IMR-90 (cell line): ENCODE results near the gene CLASRP. TPM values are rescaled to one million over a fixed set of nuclear protein-coding genes. Genes with fewer than 3 reads are reported as not detected.
A peak's percentile ranks its signal among the peaks of the same experiment; 100 is the strongest.

Source experiments
- ATAC-seq: fragments of 200-7000 bp; cut with Tn5 transposase; 2 replicates; pipeline ENCODE4 v1.9.1; 2020; ENCODE audit warnings: low read depth, mild to moderate bottlenecking, moderate library complexity
- BruUV-seq: library from RNA; stranded (reverse); fragments of 400-500 nt; replicated peaks from 2 replicates; lab custom pipeline; 2021; lab: Mats Ljungman, UMichigan
- CTCF ChIA-PET: fragments of 300-600 bp; formaldehyde crosslinking; extraction: SDS; loops from one replicate; lab custom pipeline; 2021; ENCODE audit warnings: antibody characterized with exemption; lab: Yijun Ruan, JAX
- POLR2A ChIA-PET: fragments of 300-600 bp; sonication (Branson Sonifier 250); formaldehyde crosslinking; loops from one replicate; lab custom pipeline; 2022; ENCODE audit warnings: antibody characterized with exemption; ENCODE audit not compliant: unreplicated experiment; lab: Charles Lee
- DNase-seq: peaks from one replicate; pipeline ENCODE4 v3.0.0; 2013
- H2AFZ ChIP-seq: replicated peaks from 2 replicates; pipeline ENCODE3; 2013; ENCODE audit warnings: low read length, mild to moderate bottlenecking; ENCODE audit not compliant: poor library complexity
- H2AK5ac ChIP-seq: 2 replicates; pipeline ENCODE4 v1.6.1; 2013; ENCODE audit warnings: low read depth, low read length, inconsistent platforms
- H2AK9ac ChIP-seq: replicated peaks from 2 replicates; pipeline ENCODE3; 2013; ENCODE audit warnings: mild to moderate bottlenecking, low read depth, low read length, moderate library complexity; ENCODE audit not compliant: poor library complexity
- H2BK120ac ChIP-seq: 2 replicates; pipeline ENCODE4 v1.6.1; 2013; ENCODE audit warnings: low read depth, low read length, inconsistent platforms
- H2BK15ac ChIP-seq: 3 replicates; pipeline ENCODE4 v1.6.1; 2013; ENCODE audit warnings: low read depth, low read length, inconsistent platforms
- H2BK20ac ChIP-seq: 2 replicates; pipeline ENCODE4 v1.6.1; 2013; ENCODE audit warnings: low read depth, mild to moderate bottlenecking, inconsistent platforms, low read length, moderate library complexity
- H2BK5ac ChIP-seq: 2 replicates; pipeline ENCODE4 v1.6.1; 2013; ENCODE audit warnings: mild to moderate bottlenecking, low read depth, low read length, inconsistent platforms; ENCODE audit not compliant: poor library complexity, severe bottlenecking
- H3K14ac ChIP-seq: replicated peaks from 2 replicates; pipeline ENCODE4 v1.6.1; 2013; ENCODE audit warnings: low read depth, low read length, inconsistent platforms
- H3K18ac ChIP-seq: 2 replicates; pipeline ENCODE4 v1.6.1; 2013; ENCODE audit warnings: low read depth, low read length, control low read depth
- H3K23ac ChIP-seq: 2 replicates; pipeline ENCODE4 v1.6.1; 2013; ENCODE audit warnings: low read depth, low read length, inconsistent platforms
- H3K27ac ChIP-seq: 2 replicates; pipeline ENCODE4 v1.5.1; 2013; ENCODE audit warnings: mild to moderate bottlenecking, control low read depth, low read length; ENCODE audit not compliant: insufficient read depth
- H3K27me3 ChIP-seq: 2 replicates; pipeline ENCODE4 v1.6.1; 2013; ENCODE audit warnings: low read length; ENCODE audit not compliant: control insufficient read depth, insufficient read depth
- H3K36me3 ChIP-seq: 2 replicates; pipeline ENCODE4 v1.6.1; 2013; ENCODE audit warnings: low read length, mixed read lengths; ENCODE audit not compliant: control insufficient read depth, insufficient read depth
- H3K4ac ChIP-seq: 2 replicates; pipeline ENCODE4 v1.6.1; 2013; ENCODE audit warnings: low read depth, low read length, inconsistent platforms
- H3K4me1 ChIP-seq: 2 replicates; pipeline ENCODE4 v1.6.1; 2013; ENCODE audit warnings: low read length, mixed read lengths; ENCODE audit not compliant: control insufficient read depth, insufficient read depth
- H3K4me2 ChIP-seq: 2 replicates; pipeline ENCODE4 v1.6.1; 2013; ENCODE audit warnings: low read depth, mild to moderate bottlenecking, control low read depth, low read length, moderate library complexity
- H3K4me3 ChIP-seq: 2 replicates; pipeline ENCODE4 v1.5.1; 2013; ENCODE audit warnings: low read depth, mild to moderate bottlenecking, control low read depth, low read length, moderate library complexity; ENCODE audit not compliant: insufficient read depth
- H3K56ac ChIP-seq: 2 replicates; pipeline ENCODE4 v1.6.1; 2013; ENCODE audit warnings: low read length, inconsistent platforms; ENCODE audit not compliant: insufficient read depth; ENCODE audit errors: extremely low read depth
- H3K79me1 ChIP-seq, 2 experiments: 2 replicates each; pipeline ENCODE4 v1.6.1; 2013; ENCODE audit warnings: low read length in 2 of 2, inconsistent platforms in 1 of 2, low read depth in 1 of 2
- H3K9ac ChIP-seq: 2 replicates; pipeline ENCODE4 v1.6.1; 2013; ENCODE audit warnings: low read depth, low read length, control low read depth
- H3K9me1 ChIP-seq: 2 replicates; pipeline ENCODE4 v1.6.1; 2013; ENCODE audit warnings: low read length, inconsistent platforms; ENCODE audit not compliant: insufficient read depth
- H3K9me3 ChIP-seq: 2 replicates; pipeline ENCODE4 v1.6.1; 2013; ENCODE audit warnings: low read length; ENCODE audit not compliant: control insufficient read depth, insufficient read depth
- H4K20me1 ChIP-seq: 2 replicates; pipeline ENCODE4 v1.6.1; 2013; ENCODE audit warnings: low read length, inconsistent platforms; ENCODE audit not compliant: insufficient read depth
- H4K5ac ChIP-seq: 2 replicates; pipeline ENCODE4 v1.6.1; 2013; ENCODE audit warnings: mild to moderate bottlenecking, low read depth, low read length, control low read depth
- H4K8ac ChIP-seq, 2 experiments: 2 replicates each; pipeline ENCODE4 v1.6.1; 2013; ENCODE audit warnings: low read depth in 2 of 2, low read length in 2 of 2, control low read depth in 1 of 2, inconsistent platforms in 1 of 2
- H4K91ac ChIP-seq: 2 replicates; pipeline ENCODE4 v1.6.1; 2013; ENCODE audit warnings: low read depth, low read length, inconsistent platforms; ENCODE audit not compliant: insufficient read depth
- BHLHE40 ChIP-seq: fragments of 150-350 bp; IDR thresholded peaks from 2 replicates; pipeline ENCODE4 v1.6.1; 2016; ENCODE audit warnings: mild to moderate bottlenecking, low read depth, low read length
- CHD1 ChIP-seq: IDR thresholded peaks from 2 replicates; pipeline ENCODE4 v1.6.1; 2012; ENCODE audit warnings: low read depth, low read length, improper control_type of control experiment
- ELK1 ChIP-seq: fragments of 150-350 bp; IDR thresholded peaks from 2 replicates; pipeline ENCODE4 v1.6.1; 2016; ENCODE audit warnings: low read depth, mild to moderate bottlenecking, low read length, moderate library complexity, borderline replicate concordance
- MAFK ChIP-seq: IDR thresholded peaks from 2 replicates; pipeline ENCODE4 v1.6.1; 2012; ENCODE audit warnings: low read depth, low read length, improper control_type of control experiment
- WGBS, 2 experiments: methylation state at CpG; one replicate each; pipeline versions ENCODE4 v1.1.5 to v1.1.7; 2013; ENCODE audit warnings: missing lambda C conversion rate in 2 of 2; ENCODE audit not compliant: insufficient read length in 1 of 2; ENCODE audit errors: extremely low coverage in 2 of 2; 5-methylcytosine and 5-hydroxymethylcytosine counted together
- dilution Hi-C: fragments of 300-500 bp; cut with HindIII; formaldehyde crosslinking; loops from one replicate; pipeline ENCODE4 v1.14.3; 2018; ENCODE audit warnings: low sequenced_read_pairs; ENCODE audit not compliant: unreplicated experiment
- in situ Hi-C: fragments of 300-500 bp; cut with MboI; formaldehyde crosslinking; loops from 3 replicates; pipeline ENCODE4 v1.14.3; 2019; ENCODE audit warnings: low sequenced_read_pairs, inconsistent platforms, mixed read lengths
- intact Hi-C: fragments of 100-400 bp; cut with micrococcal nuclease; formaldehyde crosslinking; loops from 2 replicates; pipeline ENCODE4 v1.10.0; 2022
- polyA plus RNA-seq, 3 experiments: library from polyadenylated mRNA; depleted of rRNA; stranded (reverse); fragments of >200 nt; gene quantifications; 2 replicates each; pipeline ENCODE4 v1.2.3, GENCODE V29; 2012; ENCODE audit warnings: low replicate concordance in 1 of 3
- total RNA-seq: library from RNA; depleted of rRNA; stranded (reverse); fragments of >200 nt; gene quantifications from 2 replicates; pipeline ENCODE4 v1.2.3, GENCODE V29; 2012

Gene CLASRP
- total and polyA plus RNA-seq, 2 of the 4 experiments (the other 2 are of a cell fraction), result 19.9 to 31.7 TPM

GRCh38 chr19:45076029-45076850 is 37.4 kb downstream of the CLASRP start, which contains the start of gene ZNF296:
Gene ZNF296 (minus strand): TSS chr19:45076478. CDS start chr19:45076373, 105 bp downstream.
- Histone ChIP-seq H3K56ac (no peak within 1 kb of the TSS), H2AK5ac (no peak within 1 kb of the TSS; the same call in 1 of the 2 replicates), H3K4me1 (peaks cover 5% of the 10 kb centered on the region; the same call in 1 of the 2 replicates), H2BK120ac (no peak within 1 kb of the TSS), H3K4ac (0 out of 2 replicates have a peak within 1 kb of the TSS, but pooled peaks have one; percentile 30), H3K23ac (peak within 1 kb of the TSS; percentile 16; the same call in 1 of the 2 replicates), H2AFZ (peak within 1 kb of the TSS; percentile 91), H2BK15ac (no peak within 1 kb of the TSS), H3K4me2 (peak within 1 kb of the TSS; percentile 65), H4K91ac (no peak within 1 kb of the TSS), H4K8ac (peak within 1 kb of the TSS; percentile 54 to 85; a peak in 2 of 4 replicates), H2BK20ac (no peak within 1 kb of the TSS), H3K36me3 (peaks cover 6% of the 10 kb centered on the region; the same call in 1 of the 2 replicates), H3K9me1 (peaks cover 15% of the 10 kb centered on the region), H3K27me3 (no peaks in the 10 kb centered on the region), H4K5ac (peak within 1 kb of the TSS; percentile 0), H2BK5ac (no peak within 1 kb of the TSS), H3K18ac (no peak within 1 kb of the TSS), H4K20me1 (no peaks in the 10 kb centered on the region), H3K79me1 (peaks cover 9 to 29% of the 10 kb centered on the region in 2 experiments), H3K9me3 (no peaks in the 10 kb centered on the region), H3K4me3 (peak within 1 kb of the TSS; percentile 14), H3K27ac (no peak within 1 kb of the TSS), H3K9ac (peak within 1 kb of the TSS; percentile 27; the same call in 1 of the 2 replicates), H3K14ac (no peak within 1 kb of the TSS), H2AK9ac (peak within 1 kb of the TSS; percentile 78)
- intact Hi-C loops, result no loop called here
- ChIA-PET POLR2A (no interaction called here), CTCF (interaction anchor here (1.0 kb wide), 1 partner anchor 17 kb away, joined by 3 read pairs; no protein-coding TSS in a partner anchor)
- ATAC-seq (peak; percentile 34), DNase-seq (no peak)
- no peak for TF ChIP-seq ELK1
- TF ChIP-seq BHLHE40, result peak; percentile 72
- TF ChIP-seq CHD1, result no peak
- no peak for TF ChIP-seq MAFK
- dilution Hi-C loops, result no loop called here
- in situ Hi-C loops, result no loop called here
- 6% methylated on average over 14 of the region's 81 CpGs; no CpG with 5 or more reads in 1 of the 2 experiments for WGBS, 2 experiments
- no TSS peak for BruUV-seq
